DOHH2 (cell line): Measurements from ENCODE around the gene ZMAT5.

ENCODE experiments used
- EZH2phosphoT487 ChIP-seq: fragments of 200-600 bp; sonication (generic); IDR thresholded peaks from 2 replicates; pipeline ENCODE4 v1.6.1; 2017; ENCODE audit warnings: borderline replicate concordance, mild to moderate bottlenecking, antibody characterized with exemption, low read length, moderate library complexity, mixed read lengths
- TF ChIP-seq, protein P1 (sequence below): fragments of 200-600 bp; sonication (generic); IDR thresholded peaks from one replicate; pipeline ENCODE4 v1.5.1; 2014; ENCODE audit warnings: antibody characterized with exemption, mild to moderate bottlenecking, low read depth, low read length; ENCODE audit not compliant: poor library complexity, severe bottlenecking

DNA sequence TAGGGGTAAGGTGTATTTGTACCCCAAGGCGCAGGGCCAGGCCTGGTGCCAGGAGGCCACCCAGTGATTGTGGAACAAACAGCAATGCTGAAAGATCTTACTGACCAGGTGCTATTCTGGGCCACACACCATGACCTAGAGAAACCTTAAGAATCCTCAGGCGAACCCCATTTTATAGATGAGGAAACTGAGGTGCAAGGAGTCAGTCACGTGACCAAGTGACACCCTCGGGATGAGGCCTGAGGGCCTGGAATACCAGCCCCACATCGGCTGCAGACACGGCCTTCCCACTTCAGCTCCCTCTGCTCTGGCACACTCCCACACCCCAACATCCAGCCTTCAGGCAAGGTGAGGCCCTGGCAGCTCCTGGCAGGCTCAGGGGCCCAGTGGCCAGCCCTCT, 33.9 kb downstream of the ZMAT5 start:
- TF ChIP-seq, protein P1, sequence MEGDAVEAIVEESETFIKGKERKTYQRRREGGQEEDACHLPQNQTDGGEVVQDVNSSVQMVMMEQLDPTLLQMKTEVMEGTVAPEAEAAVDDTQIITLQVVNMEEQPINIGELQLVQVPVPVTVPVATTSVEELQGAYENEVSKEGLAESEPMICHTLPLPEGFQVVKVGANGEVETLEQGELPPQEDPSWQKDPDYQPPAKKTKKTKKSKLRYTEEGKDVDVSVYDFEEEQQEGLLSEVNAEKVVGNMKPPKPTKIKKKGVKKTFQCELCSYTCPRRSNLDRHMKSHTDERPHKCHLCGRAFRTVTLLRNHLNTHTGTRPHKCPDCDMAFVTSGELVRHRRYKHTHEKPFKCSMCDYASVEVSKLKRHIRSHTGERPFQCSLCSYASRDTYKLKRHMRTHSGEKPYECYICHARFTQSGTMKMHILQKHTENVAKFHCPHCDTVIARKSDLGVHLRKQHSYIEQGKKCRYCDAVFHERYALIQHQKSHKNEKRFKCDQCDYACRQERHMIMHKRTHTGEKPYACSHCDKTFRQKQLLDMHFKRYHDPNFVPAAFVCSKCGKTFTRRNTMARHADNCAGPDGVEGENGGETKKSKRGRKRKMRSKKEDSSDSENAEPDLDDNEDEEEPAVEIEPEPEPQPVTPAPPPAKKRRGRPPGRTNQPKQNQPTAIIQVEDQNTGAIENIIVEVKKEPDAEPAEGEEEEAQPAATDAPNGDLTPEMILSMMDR = no peak
- no peak for TF ChIP-seq EZH2phosphoT487
